Neural progenitor cell (in vitro differentiated cells): ENCODE data around the gene ACTBL2.

ENCODE experiments used
- CTCF ChIP-seq: fragments of 200-600 bp; sonication (generic); IDR thresholded peaks from 2 replicates; pipeline ENCODE4 v1.5.1; 2017; ENCODE audit warnings: antibody characterized with exemption, mild to moderate bottlenecking
- EZH2 ChIP-seq: fragments of 200-600 bp; sonication (generic); IDR thresholded peaks from 2 replicates; pipeline ENCODE4 v1.6.1; 2017; ENCODE audit warnings: antibody characterized with exemption, mild to moderate bottlenecking, moderate library complexity

GRCh38 chr5:57446966-57447365 is 35.6 kb downstream of the ACTBL2 start:
- TF ChIP-seq CTCF (no peak), EZH2 (no peak)
